ENCODE measurements around the gene NMRK2.

DNA sequence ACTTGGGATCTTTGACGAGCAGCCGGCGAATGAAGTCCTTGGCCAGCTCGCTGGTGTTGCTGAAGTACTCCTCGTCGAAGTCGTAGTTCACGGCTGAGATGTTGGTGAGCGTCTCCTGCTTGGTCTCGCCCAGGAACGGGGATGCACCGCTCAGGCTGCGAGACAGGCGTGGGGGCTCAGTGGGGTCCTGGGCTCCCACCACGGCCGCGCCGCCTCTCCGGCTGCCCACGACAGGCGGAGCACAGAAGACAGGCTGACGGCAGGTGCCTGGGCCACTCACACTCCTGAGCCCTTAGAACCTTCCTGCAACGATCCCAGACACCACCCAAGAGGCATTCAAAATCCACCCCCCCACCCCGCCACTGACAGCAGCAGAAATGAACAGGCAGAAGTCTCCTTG, 28.1 kb downstream of the NMRK2 start:
- TF ChIP-seq, protein P1, sequence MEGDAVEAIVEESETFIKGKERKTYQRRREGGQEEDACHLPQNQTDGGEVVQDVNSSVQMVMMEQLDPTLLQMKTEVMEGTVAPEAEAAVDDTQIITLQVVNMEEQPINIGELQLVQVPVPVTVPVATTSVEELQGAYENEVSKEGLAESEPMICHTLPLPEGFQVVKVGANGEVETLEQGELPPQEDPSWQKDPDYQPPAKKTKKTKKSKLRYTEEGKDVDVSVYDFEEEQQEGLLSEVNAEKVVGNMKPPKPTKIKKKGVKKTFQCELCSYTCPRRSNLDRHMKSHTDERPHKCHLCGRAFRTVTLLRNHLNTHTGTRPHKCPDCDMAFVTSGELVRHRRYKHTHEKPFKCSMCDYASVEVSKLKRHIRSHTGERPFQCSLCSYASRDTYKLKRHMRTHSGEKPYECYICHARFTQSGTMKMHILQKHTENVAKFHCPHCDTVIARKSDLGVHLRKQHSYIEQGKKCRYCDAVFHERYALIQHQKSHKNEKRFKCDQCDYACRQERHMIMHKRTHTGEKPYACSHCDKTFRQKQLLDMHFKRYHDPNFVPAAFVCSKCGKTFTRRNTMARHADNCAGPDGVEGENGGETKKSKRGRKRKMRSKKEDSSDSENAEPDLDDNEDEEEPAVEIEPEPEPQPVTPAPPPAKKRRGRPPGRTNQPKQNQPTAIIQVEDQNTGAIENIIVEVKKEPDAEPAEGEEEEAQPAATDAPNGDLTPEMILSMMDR (IDR thresholded peaks at IDR 0.05; ENCODE audit: poor library complexity), result no peak
- TF ChIP-seq EZH2 (IDR thresholded peaks at IDR 0.05; ENCODE audit: borderline replicate concordance), result no peak
